Hepatocyte (in vitro differentiated cells): ENCODE data around the gene THUMPD1. TPM values are rescaled to one million over a fixed set of nuclear protein-coding genes. Genes with fewer than 3 reads are reported as not detected.

ENCODE experiments used
- DNase-seq: peaks from one replicate; pipeline ENCODE4 v3.0.0-alpha.2; 2016; ENCODE audit warnings: low spot score
- H2AFZ ChIP-seq: fragments of 200-600 bp; sonication (generic); 2 replicates; pipeline ENCODE4 v1.6.0; 2016; ENCODE audit warnings: antibody characterized with exemption, mild to moderate bottlenecking
- H3K27ac ChIP-seq: fragments of 200-600 bp; sonication (generic); 2 replicates; pipeline ENCODE4 v1.5.1; 2016; ENCODE audit warnings: mild to moderate bottlenecking
- H3K27me3 ChIP-seq: fragments of 200-600 bp; sonication (generic); 2 replicates; pipeline ENCODE4 v1.6.1; 2016
- H3K36me3 ChIP-seq: fragments of 200-600 bp; sonication (generic); replicated peaks from 2 replicates; pipeline ENCODE4 v1.5.1; 2016; ENCODE audit warnings: low read depth; ENCODE audit not compliant: insufficient read depth
- H3K4me1 ChIP-seq: fragments of 200-600 bp; sonication (generic); 2 replicates; pipeline ENCODE4 v1.5.1; 2016; ENCODE audit warnings: mild to moderate bottlenecking, moderate library complexity; ENCODE audit not compliant: insufficient read depth
- H3K4me2 ChIP-seq: fragments of 200-600 bp; sonication (generic); 2 replicates; pipeline ENCODE4 v1.6.0; 2016
- H3K4me3 ChIP-seq: fragments of 200-600 bp; sonication (generic); 2 replicates; pipeline ENCODE4 v1.5.1; 2016; ENCODE audit warnings: mild to moderate bottlenecking
- H3K79me2 ChIP-seq: fragments of 200-600 bp; sonication (generic); 2 replicates; pipeline ENCODE4 v1.6.0; 2017; ENCODE audit warnings: mild to moderate bottlenecking
- H3K9me2 ChIP-seq: fragments of 200-600 bp; sonication (generic); replicated peaks from 2 replicates; pipeline ENCODE4 v1.6.0; 2017; ENCODE audit warnings: mild to moderate bottlenecking; ENCODE audit not compliant: insufficient read depth
- H3K9me3 ChIP-seq: fragments of 200-600 bp; sonication (generic); 2 replicates; pipeline ENCODE4 v1.5.1; 2016; ENCODE audit warnings: low read depth, mild to moderate bottlenecking
- H4K20me1 ChIP-seq: fragments of 200-600 bp; sonication (generic); 2 replicates; pipeline ENCODE4 v1.6.0; 2016; ENCODE audit warnings: mild to moderate bottlenecking; ENCODE audit not compliant: insufficient read depth, poor library complexity, severe bottlenecking
- CTCF ChIP-seq: fragments of 200-600 bp; sonication (generic); IDR thresholded peaks from 2 replicates; pipeline ENCODE4 v1.5.1; 2016; ENCODE audit warnings: antibody characterized with exemption, mild to moderate bottlenecking; ENCODE audit not compliant: poor library complexity
- EZH2 ChIP-seq: fragments of 200-600 bp; sonication (generic); IDR thresholded peaks from 2 replicates; pipeline ENCODE4 v1.6.1; 2016; ENCODE audit warnings: antibody characterized with exemption, mild to moderate bottlenecking, borderline replicate concordance
- EZH2phosphoT487 ChIP-seq: fragments of 200-600 bp; sonication (generic); IDR thresholded peaks from one replicate; pipeline ENCODE4 v1.6.1; 2018; ENCODE audit warnings: antibody characterized with exemption, mild to moderate bottlenecking, low read depth, moderate library complexity; ENCODE audit not compliant: unreplicated experiment, severe bottlenecking
- WGBS: methylation state at CpG from one replicate; pipeline ENCODE4 v1.1.6; 2016; ENCODE audit warnings: low lambda C conversion rate; ENCODE audit errors: missing lambda C conversion rate; 5-methylcytosine and 5-hydroxymethylcytosine counted together
- polyA plus RNA-seq: library from polyadenylated mRNA; unstranded; fragments of >200 nt; fragmentation: Nextera tagmentation; extraction: Ambion mirVana; gene quantifications from 2 replicates; pipeline ENCODE4 v1.2.1, GENCODE V29; 2016
- total RNA-seq: library from RNA; depleted of rRNA; stranded (reverse); fragments of >200 nt; gene quantifications from 2 replicates; pipeline ENCODE4 v1.2.3, GENCODE V29; 2014

The THUMPD1 gene
- total and polyA plus RNA-seq, 2 experiments from 2014 or later: 27.3 to 51.6 TPM

- DNase-seq: no peak
- no peaks in the 10 kb centered on the region for H3K9me3 ChIP-seq
- no peaks in the 10 kb centered on the region for H3K4me1 ChIP-seq
- no peak overlapping the region for H2AFZ ChIP-seq
- H3K9me2 ChIP-seq: no peaks in the 10 kb centered on the region
- H3K27ac ChIP-seq: no peak overlapping the region
- WGBS: 95% methylated on average over 3 of the region's 3 CpGs
- H3K27me3 ChIP-seq: no peaks in the 10 kb centered on the region
- no peaks in the 10 kb centered on the region for H3K79me2 ChIP-seq
- H3K4me3 ChIP-seq: no peak overlapping the region
- no peak overlapping the region for H3K4me2 ChIP-seq
- H4K20me1 ChIP-seq: no peaks in the 10 kb centered on the region
- TF ChIP-seq EZH2phosphoT487 (no peak), EZH2 (no peak), CTCF (no peak)
- no peaks in the 10 kb centered on the region for H3K36me3 ChIP-seq
Measured at GRCh38 chr16:20773679-20774078, 32.1 kb upstream of the THUMPD1 start.

- H3K4me3 ChIP-seq: no peak overlapping the region
- H3K27ac ChIP-seq: no peak overlapping the region
- H4K20me1 ChIP-seq: no peaks in the 10 kb centered on the region
- no peaks in the 10 kb centered on the region for H3K9me3 ChIP-seq
- no peaks in the 10 kb centered on the region for H3K27me3 ChIP-seq
- no peak overlapping the region for H3K4me2 ChIP-seq
- H3K79me2 ChIP-seq: no peaks in the 10 kb centered on the region
- peaks cover 8% of the 10 kb centered on the region for H3K4me1 ChIP-seq
- no peak overlapping the region for H2AFZ ChIP-seq
- no peaks in the 10 kb centered on the region for H3K9me2 ChIP-seq
- DNase-seq: no peak
- no peak for TF ChIP-seq CTCF
- TF ChIP-seq EZH2phosphoT487: no peak
- TF ChIP-seq EZH2: no peak
- 70% methylated on average over 1 of the region's 1 CpG for WGBS
- H3K36me3 ChIP-seq: no peaks in the 10 kb centered on the region
Measured at GRCh38 chr16:20768818-20769217, 27.2 kb upstream of the THUMPD1 start.

- no peaks in the 10 kb centered on the region for H3K36me3 ChIP-seq
- no peaks in the 10 kb centered on the region for H3K9me2 ChIP-seq
- no peaks in the 10 kb centered on the region for H3K9me3 ChIP-seq
- H3K27ac ChIP-seq: no peak overlapping the region
- no peaks in the 10 kb centered on the region for H4K20me1 ChIP-seq
- no peak overlapping the region for H3K4me2 ChIP-seq
- H3K4me1 ChIP-seq: peaks cover 9% of the 10 kb centered on the region
- no peak overlapping the region for H2AFZ ChIP-seq
- H3K79me2 ChIP-seq: no peaks in the 10 kb centered on the region
- DNase-seq: no peak
- H3K4me3 ChIP-seq: no peak overlapping the region
- 100% methylated on average over 1 of the region's 1 CpG for whole genome bisulfite sequencing
- no peaks in the 10 kb centered on the region for H3K27me3 ChIP-seq
- TF ChIP-seq CTCF (no peak), EZH2 (no peak), EZH2phosphoT487 (no peak)
Measured at GRCh38 chr16:20768121-20768520, 26.5 kb upstream of the THUMPD1 start.

- TF ChIP-seq EZH2 (no peak), EZH2phosphoT487 (no peak), CTCF (no peak)
- no peak overlapping the region for H3K4me3 ChIP-seq
- peaks cover 13% of the 10 kb centered on the region for H3K4me1 ChIP-seq
- H3K9me2 ChIP-seq: no peaks in the 10 kb centered on the region
- DNase-seq: no peak
- no peaks in the 10 kb centered on the region for H3K36me3 ChIP-seq
- H3K27me3 ChIP-seq: no peaks in the 10 kb centered on the region
- H4K20me1 ChIP-seq: no peaks in the 10 kb centered on the region
- peaks cover 2% of the 10 kb centered on the region for H3K9me3 ChIP-seq
- no peak overlapping the region for H3K4me2 ChIP-seq
- no peak overlapping the region for H3K27ac ChIP-seq
- H2AFZ ChIP-seq: no peak overlapping the region
- H3K79me2 ChIP-seq: no peaks in the 10 kb centered on the region
Measured at GRCh38 chr16:20767577-20767976, 26.0 kb upstream of the THUMPD1 start.
